H1 (cell line): ENCODE measurements around the gene NCBP1. TPM values are rescaled to one million over a fixed set of nuclear protein-coding genes. Genes with fewer than 3 reads are reported as not detected.

Experiments
- CHD7 ChIP-seq: fragments of 300-600 bp; sonication (generic); IDR thresholded peaks from 2 replicates; pipeline ENCODE4 v1.7.1; 2012; ENCODE audit warnings: low read length, moderate library complexity, mild to moderate bottlenecking, inconsistent platforms; ENCODE audit not compliant: insufficient replicate concordance
- CREB1 ChIP-seq: IDR thresholded peaks from 2 replicates; pipeline ENCODE4 v1.6.1; 2012; ENCODE audit warnings: inconsistent platforms
- FOSL1 ChIP-seq: IDR thresholded peaks from 2 replicates; pipeline ENCODE4 v1.6.1; 2011; ENCODE audit warnings: mild to moderate bottlenecking, low read depth, low read length, moderate library complexity; ENCODE audit not compliant: insufficient read depth
- JUND ChIP-seq: IDR thresholded peaks from 2 replicates; pipeline ENCODE4 v1.6.1; 2011; ENCODE audit warnings: mild to moderate bottlenecking, improper control_type of control experiment, low read length
- RNF2 ChIP-seq: fragments of 200-900, 300-1000 bp; sonication (generic); IDR thresholded peaks from 2 replicates; pipeline ENCODE4 v1.7.1; 2016; ENCODE audit warnings: borderline replicate concordance, low read depth, mild to moderate bottlenecking, antibody characterized with exemption, low read length; ENCODE audit not compliant: poor library complexity, severe bottlenecking; ENCODE audit errors: missing control alignments
- polyA plus RNA-seq, 7 experiments: library from polyadenylated mRNA; depleted of rRNA in 3 of 7; stranded (reverse) in 5 of 7; unstranded in 2 of 7; fragments of >200 nt in 5 of 7; fragments of 200-250 nt in 2 of 7; gene quantifications; 1 replicate in 5 of 7; 2 replicates in 1 of 7; 4 replicates in 1 of 7; pipeline versions ENCODE4 v1.2.1 to v1.2.3, GENCODE V29; 2011 to 2013; ENCODE audit warnings: missing spikeins in 2 of 7, mixed read lengths in 2 of 7
- total RNA-seq: library from RNA; stranded (reverse); fragmentation: NEBNext Ultra II Directional; extraction: Animal tissue kit (Norgen Biotek cat#: 25700); gene quantifications from 2 replicates; pipeline ENCODE4 v1.2.1, GENCODE V29; 2021

Gene NCBP1
- total and polyA plus RNA-seq, 2 of the 8 experiments (the other 6 are each of a cell fraction or from before 2014, with no cell fraction given): 14.7 to 54.0 TPM

- TF ChIP-seq CHD7: no peak
- no peak for TF ChIP-seq CREB1
- TF ChIP-seq RNF2: no peak
- no peak for TF ChIP-seq JUND
- TF ChIP-seq FOSL1: no peak
These were observed 55.0 kb downstream of the NCBP1 start (continued) for GRCh38 chr9:97688654-97689053.
